GM12878 (cell line): ENCODE measurements around the gene CD53. TPM values are rescaled to one million over a fixed set of nuclear protein-coding genes. Genes with fewer than 3 reads are reported as not detected.

Experiments
- ATAC-seq: fragments of 200-7000 bp; cut with Tn5 transposase; 3 replicates; pipeline ENCODE4 v1.9.1; 2020; ENCODE audit warnings: mild to moderate bottlenecking, moderate library complexity
- BruUV-seq: library from RNA; stranded (reverse); fragments of 400-500 nt; replicated peaks from 2 replicates; lab custom pipeline; 2021; lab: Mats Ljungman, UMichigan
- CTCF ChIA-PET: fragments of 300-600 bp; sonication (Branson Sonifier 250); formaldehyde crosslinking; extraction: SDS; loops from one replicate; lab custom pipeline; 2021; ENCODE audit warnings: inconsistent platforms; lab: Yijun Ruan, JAX
- POLR2A ChIA-PET: fragments of 350-600 bp; formaldehyde crosslinking; extraction: SDS; loops from one replicate; lab custom pipeline; 2021; ENCODE audit warnings: inconsistent platforms; lab: Charles Lee
- RAD21 ChIA-PET: fragments of 300-600 bp; sonication (Branson Sonifier 250); formaldehyde crosslinking; loops from one replicate; lab custom pipeline; 2023; ENCODE audit warnings: antibody characterized with exemption; ENCODE audit not compliant: unreplicated experiment; lab: Charles Lee
- SMC1A ChIA-PET: fragments of 300-600 bp; sonication (Branson Sonifier 250); formaldehyde crosslinking; loops from one replicate; lab custom pipeline; 2023; ENCODE audit not compliant: unreplicated experiment, uncharacterized antibody; lab: Charles Lee
- DNase-seq: peaks from one replicate; pipeline ENCODE4 v3.0.0-alpha.2; 2011; ENCODE audit warnings: low read depth, low spot score
- FAIRE-seq: peaks from 3 replicates; lab custom pipeline; 2011; peaks lifted over from hg19 to GRCh38; lab: Jason Lieb, UNC
- H2AFZ ChIP-seq: 2 replicates; pipeline ENCODE4 v1.6.0; 2011; ENCODE audit warnings: low read depth, low read length, control low read depth; ENCODE audit not compliant: control insufficient read depth
- H3K27ac ChIP-seq: 2 replicates; pipeline ENCODE4 v1.5.1; 2011; ENCODE audit warnings: control low read depth; ENCODE audit not compliant: control insufficient read depth, insufficient read depth
- H3K27me3 ChIP-seq, 2 experiments: replicated peaks in 1 of 2; 2 replicates each; pipeline versions ENCODE4 v1.6.0 to v1.6.1; 2011; ENCODE audit warnings: low read length in 1 of 2; ENCODE audit not compliant: control insufficient read depth in 2 of 2, insufficient read depth in 2 of 2
- H3K36me3 ChIP-seq, 2 experiments: 2 replicates each; pipeline ENCODE4 v1.5.1; 2011; ENCODE audit warnings: low read length in 1 of 2; ENCODE audit not compliant: control insufficient read depth in 2 of 2, insufficient read depth in 2 of 2
- H3K4me1 ChIP-seq: 2 replicates; pipeline ENCODE4 v1.6.1; 2011; ENCODE audit warnings: mild to moderate bottlenecking, low read length, moderate library complexity, mixed read lengths; ENCODE audit not compliant: control insufficient read depth, insufficient read depth
- H3K4me2 ChIP-seq: 2 replicates; pipeline ENCODE4 v1.6.0; 2011; ENCODE audit warnings: control low read depth; ENCODE audit not compliant: control insufficient read depth, insufficient read depth
- H3K4me3 ChIP-seq: fragments of 200-600 bp; sonication (generic); 2 replicates; pipeline ENCODE4 v1.5.1; 2016
- H3K79me2 ChIP-seq: 2 replicates; pipeline ENCODE4 v1.6.0; 2011; ENCODE audit warnings: low read length; ENCODE audit not compliant: control insufficient read depth, insufficient read depth
- H3K9ac ChIP-seq: 2 replicates; pipeline ENCODE4 v1.8.0; 2011; ENCODE audit warnings: low read length, control low read depth, mixed read lengths; ENCODE audit not compliant: control insufficient read depth, insufficient read depth
- H3K9me3 ChIP-seq: replicated peaks from 3 replicates; pipeline ENCODE4 v1.5.1; 2011; ENCODE audit warnings: mild to moderate bottlenecking, low read length; ENCODE audit not compliant: control insufficient read depth, insufficient read depth
- H4K20me1 ChIP-seq: 2 replicates; pipeline ENCODE4 v1.6.0; 2011; ENCODE audit not compliant: control insufficient read depth, insufficient read depth
- BMI1 ChIP-seq: fragments of 450-650 bp; IDR thresholded peaks from 2 replicates; pipeline ENCODE4 v1.6.1; 2016; ENCODE audit warnings: mild to moderate bottlenecking, moderate library complexity, borderline replicate concordance
- ESRRA ChIP-seq: IDR thresholded peaks from 2 replicates; pipeline ENCODE4 v1.6.1; 2012; ENCODE audit warnings: mild to moderate bottlenecking, low read length, improper control_type of control experiment
- ETV6 ChIP-seq, 2 experiments: fragments of 450-650 bp in 1 of 2; IDR thresholded peaks in 1 of 2; conservative IDR thresholded peaks in 1 of 2; 2 replicates each; pipeline ENCODE4 v1.6.1; 2014; ENCODE audit warnings: antibody characterized with exemption in 1 of 2, borderline replicate concordance in 1 of 2, low read depth in 1 of 2, mild to moderate bottlenecking in 1 of 2, moderate library complexity in 1 of 2
- FOXM1 ChIP-seq: IDR thresholded peaks from 2 replicates; pipeline ENCODE4 v1.6.1; 2012; ENCODE audit warnings: low read depth, mild to moderate bottlenecking, inconsistent platforms, low read length, moderate library complexity
- HDAC6 ChIP-seq: fragments of 200-600 bp; sonication (generic); IDR thresholded peaks from one replicate; pipeline ENCODE4 v1.8.0; 2017; ENCODE audit warnings: antibody characterized with exemption; ENCODE audit not compliant: unreplicated experiment
- KAT2A ChIP-seq: conservative IDR thresholded peaks from 2 replicates; pipeline ENCODE4 v1.6.1; 2011; ENCODE audit warnings: low read depth, low read length; ENCODE audit not compliant: control insufficient read depth
- NBN ChIP-seq: fragments of 450-650 bp; IDR thresholded peaks from 2 replicates; pipeline ENCODE4 v1.6.1; 2016
- NFXL1 ChIP-seq: fragments of 450-650 bp; IDR thresholded peaks from 2 replicates; pipeline ENCODE4 v1.6.1; 2017; ENCODE audit warnings: antibody characterized with exemption, mild to moderate bottlenecking, borderline replicate concordance
- NR2C1 ChIP-seq: fragments of 450-650 bp; IDR thresholded peaks from 2 replicates; pipeline ENCODE4 v1.6.1; 2017; ENCODE audit warnings: antibody characterized with exemption, mild to moderate bottlenecking, moderate library complexity
- NR2F1 ChIP-seq: fragments of 450-650 bp; conservative IDR thresholded peaks from 2 replicates; pipeline ENCODE4 v1.6.1; 2017; ENCODE audit warnings: mild to moderate bottlenecking
- RFX5 ChIP-seq: IDR thresholded peaks from 2 replicates; pipeline ENCODE4 v1.6.1; 2011; ENCODE audit warnings: low read depth, low read length, improper control_type of control experiment
- STAT1 ChIP-seq: fragments of 450-650 bp; conservative IDR thresholded peaks from 2 replicates; pipeline ENCODE4 v1.6.1; 2014; ENCODE audit warnings: antibody characterized with exemption, mild to moderate bottlenecking
- ZNF24 ChIP-seq: fragments of 450-650 bp; IDR thresholded peaks from 2 replicates; pipeline ENCODE4 v1.6.1; 2017; ENCODE audit warnings: antibody characterized with exemption, mild to moderate bottlenecking
- WGBS: methylation state at CpG from one replicate; pipeline ENCODE4 v1.1.6; 2016; ENCODE audit warnings: low lambda C conversion rate; ENCODE audit not compliant: insufficient replicate concordance, insufficient coverage; ENCODE audit errors: missing lambda C conversion rate; 5-methylcytosine and 5-hydroxymethylcytosine counted together
- in situ Hi-C: fragments of 300-500 bp; cut with MboI; formaldehyde crosslinking; loops from 9 replicates; pipeline ENCODE4 v1.14.3; 2018; ENCODE audit warnings: mixed read lengths
- intact Hi-C: fragments of 100-400 bp; cut with micrococcal nuclease; formaldehyde crosslinking; loops from one replicate; pipeline ENCODE4 v1.14.2; 2022; ENCODE audit not compliant: unreplicated experiment
- polyA plus RNA-seq, 11 experiments: library from polyadenylated mRNA; depleted of rRNA in 4 of 11; unstranded in 6 of 11; stranded (reverse) in 5 of 11; fragments of >200 nt; fragmentation: Nextera tagmentation in 4 of 11; fragmentation: Illumina TruSeq in 1 of 11; extraction: Ambion mirVana in 4 of 11; extraction: Trizol in 1 of 11; gene quantifications; 1 replicate in 1 of 11; 2 replicates in 10 of 11; pipeline versions ENCODE4 v1.2.1 to v1.2.3, GENCODE V29; 2011 to 2016; ENCODE audit warnings: inconsistent platforms in 2 of 11, missing spikeins in 2 of 11, low read depth in 1 of 11
- total RNA-seq, 4 experiments: library from RNA; depleted of rRNA in 3 of 4; stranded (reverse); fragments of >200 nt in 3 of 4; fragmentation: Illumina TruSeq in 1 of 4; extraction: Trizol in 1 of 4; gene quantifications; 2 replicates each; pipeline versions ENCODE4 v1.2.1 to v1.2.3, GENCODE V29; 2013 to 2021
- TF ChIP-seq, protein P1 (sequence below): fragments of 450-650 bp; formaldehyde crosslinking; IDR thresholded peaks from 2 replicates; pipeline ENCODE4 v1.4.0; 2020; ENCODE audit warnings: mild to moderate bottlenecking, moderate library complexity
- TF ChIP-seq, protein P2 (sequence below): fragments of 450-650 bp; IDR thresholded peaks from 2 replicates; pipeline ENCODE4 v1.6.1; 2014; ENCODE audit warnings: mild to moderate bottlenecking
- TF ChIP-seq, protein P3 (sequence below): fragments of 450-650 bp; IDR thresholded peaks from 2 replicates; pipeline ENCODE4 v1.6.1; 2017; ENCODE audit warnings: borderline replicate concordance

CD53 gene
- total and polyA plus RNA-seq, 10 of the 15 experiments (the other 5 are each of a cell fraction or from before 2014, with no cell fraction given): 350 to 1,389 (median 538) TPM

DNA sequence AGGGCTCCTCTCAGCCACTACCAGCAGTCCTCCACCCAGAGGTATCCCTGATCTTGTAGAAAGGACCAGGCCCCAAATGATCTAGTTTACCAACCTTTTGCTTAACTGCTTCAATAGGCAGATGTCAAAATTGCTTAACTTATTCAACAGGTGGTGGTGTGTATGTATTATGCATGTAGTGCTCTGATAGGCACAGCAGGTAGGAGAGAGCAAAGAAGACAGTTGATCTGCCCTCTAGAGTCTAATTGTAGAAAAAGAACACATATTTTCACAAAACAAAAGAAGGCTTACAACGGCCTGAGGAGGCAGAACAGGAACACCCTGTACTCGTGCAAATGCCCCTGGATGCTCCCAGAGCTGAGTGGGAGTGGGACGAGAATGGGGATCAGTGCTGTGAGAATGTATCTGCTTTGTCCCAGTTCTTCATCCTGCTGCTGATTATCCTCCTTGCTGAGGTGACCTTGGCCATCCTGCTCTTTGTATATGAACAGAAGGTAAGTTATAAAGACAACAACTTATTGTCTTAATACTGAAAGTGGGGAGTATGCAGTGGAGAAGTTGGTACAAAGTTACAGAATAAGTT, 21.1 kb downstream of the CD53 start:
- ChIA-PET SMC1A (no interaction called here), POLR2A (no interaction called here), CTCF (no interaction called here), RAD21 (no interaction called here)
- Histone ChIP-seq H3K27me3 (no peaks in the 10 kb centered on the region), H3K9me3 (no peaks in the 10 kb centered on the region), H4K20me1 (peaks cover 31% of the 10 kb centered on the region), H3K4me2 (no peak overlapping the region), H3K79me2 (peaks cover 68% of the 10 kb centered on the region), H2AFZ (no peak overlapping the region), H3K27ac (no peak overlapping the region), H3K4me3 (no peak overlapping the region), H3K36me3 (peaks cover 20 to 67% of the 10 kb centered on the region in 2 experiments), H3K4me1 (peaks cover 19% of the 10 kb centered on the region), H3K9ac (no peak overlapping the region)
- intact Hi-C loops (no loop called here), in situ Hi-C loops (no loop called here)
- TF ChIP-seq, protein P1, sequence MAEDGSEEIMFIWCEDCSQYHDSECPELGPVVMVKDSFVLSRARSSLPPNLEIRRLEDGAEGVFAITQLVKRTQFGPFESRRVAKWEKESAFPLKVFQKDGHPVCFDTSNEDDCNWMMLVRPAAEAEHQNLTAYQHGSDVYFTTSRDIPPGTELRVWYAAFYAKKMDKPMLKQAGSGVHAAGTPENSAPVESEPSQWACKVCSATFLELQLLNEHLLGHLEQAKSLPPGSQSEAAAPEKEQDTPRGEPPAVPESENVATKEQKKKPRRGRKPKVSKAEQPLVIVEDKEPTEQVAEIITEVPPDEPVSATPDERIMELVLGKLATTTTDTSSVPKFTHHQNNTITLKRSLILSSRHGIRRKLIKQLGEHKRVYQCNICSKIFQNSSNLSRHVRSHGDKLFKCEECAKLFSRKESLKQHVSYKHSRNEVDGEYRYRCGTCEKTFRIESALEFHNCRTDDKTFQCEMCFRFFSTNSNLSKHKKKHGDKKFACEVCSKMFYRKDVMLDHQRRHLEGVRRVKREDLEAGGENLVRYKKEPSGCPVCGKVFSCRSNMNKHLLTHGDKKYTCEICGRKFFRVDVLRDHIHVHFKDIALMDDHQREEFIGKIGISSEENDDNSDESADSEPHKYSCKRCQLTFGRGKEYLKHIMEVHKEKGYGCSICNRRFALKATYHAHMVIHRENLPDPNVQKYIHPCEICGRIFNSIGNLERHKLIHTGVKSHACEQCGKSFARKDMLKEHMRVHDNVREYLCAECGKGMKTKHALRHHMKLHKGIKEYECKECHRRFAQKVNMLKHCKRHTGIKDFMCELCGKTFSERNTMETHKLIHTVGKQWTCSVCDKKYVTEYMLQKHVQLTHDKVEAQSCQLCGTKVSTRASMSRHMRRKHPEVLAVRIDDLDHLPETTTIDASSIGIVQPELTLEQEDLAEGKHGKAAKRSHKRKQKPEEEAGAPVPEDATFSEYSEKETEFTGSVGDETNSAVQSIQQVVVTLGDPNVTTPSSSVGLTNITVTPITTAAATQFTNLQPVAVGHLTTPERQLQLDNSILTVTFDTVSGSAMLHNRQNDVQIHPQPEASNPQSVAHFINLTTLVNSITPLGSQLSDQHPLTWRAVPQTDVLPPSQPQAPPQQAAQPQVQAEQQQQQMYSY (CRISPR knock-in tag): no peak
- no peak for TF ChIP-seq FOXM1
- TF ChIP-seq NR2C1: no peak
- no peak for TF ChIP-seq NR2F1
- TF ChIP-seq NBN: no peak
- no peak for TF ChIP-seq RFX5
- no peak for TF ChIP-seq KAT2A
- TF ChIP-seq BMI1: no peak
- TF ChIP-seq, protein P2, sequence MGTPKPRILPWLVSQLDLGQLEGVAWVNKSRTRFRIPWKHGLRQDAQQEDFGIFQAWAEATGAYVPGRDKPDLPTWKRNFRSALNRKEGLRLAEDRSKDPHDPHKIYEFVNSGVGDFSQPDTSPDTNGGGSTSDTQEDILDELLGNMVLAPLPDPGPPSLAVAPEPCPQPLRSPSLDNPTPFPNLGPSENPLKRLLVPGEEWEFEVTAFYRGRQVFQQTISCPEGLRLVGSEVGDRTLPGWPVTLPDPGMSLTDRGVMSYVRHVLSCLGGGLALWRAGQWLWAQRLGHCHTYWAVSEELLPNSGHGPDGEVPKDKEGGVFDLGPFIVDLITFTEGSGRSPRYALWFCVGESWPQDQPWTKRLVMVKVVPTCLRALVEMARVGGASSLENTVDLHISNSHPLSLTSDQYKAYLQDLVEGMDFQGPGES: no peak
- TF ChIP-seq NFXL1: no peak
- no peak for TF ChIP-seq HDAC6
- no peak for TF ChIP-seq ZNF24
- no peak for TF ChIP-seq ETV6 (conservative IDR thresholded peaks at IDR 0.05 in 1 of 2, IDR thresholded peaks at IDR 0.05 in 1 of 2; ENCODE audit: borderline replicate concordance in 1 of 2, low read depth in 1 of 2)
- TF ChIP-seq, protein P3, sequence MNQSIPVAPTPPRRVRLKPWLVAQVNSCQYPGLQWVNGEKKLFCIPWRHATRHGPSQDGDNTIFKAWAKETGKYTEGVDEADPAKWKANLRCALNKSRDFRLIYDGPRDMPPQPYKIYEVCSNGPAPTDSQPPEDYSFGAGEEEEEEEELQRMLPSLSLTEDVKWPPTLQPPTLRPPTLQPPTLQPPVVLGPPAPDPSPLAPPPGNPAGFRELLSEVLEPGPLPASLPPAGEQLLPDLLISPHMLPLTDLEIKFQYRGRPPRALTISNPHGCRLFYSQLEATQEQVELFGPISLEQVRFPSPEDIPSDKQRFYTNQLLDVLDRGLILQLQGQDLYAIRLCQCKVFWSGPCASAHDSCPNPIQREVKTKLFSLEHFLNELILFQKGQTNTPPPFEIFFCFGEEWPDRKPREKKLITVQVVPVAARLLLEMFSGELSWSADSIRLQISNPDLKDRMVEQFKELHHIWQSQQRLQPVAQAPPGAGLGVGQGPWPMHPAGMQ: no peak
- TF ChIP-seq STAT1: no peak
- no peak for TF ChIP-seq ESRRA
- BruUV-seq: no TSS peak
- 30% methylated on average over 3 of the region's 3 CpGs for WGBS
- DNase-seq (no peak), ATAC-seq (peak; percentile 57), FAIRE-seq (no peak)
